SIG-M5 treated with dmso at 0.1 percent for 504 hours (cell line): ENCODE measurements around the gene ADO.

Source experiments
- DNase-seq: peaks from one replicate; lab custom pipeline; 2025; ENCODE audit not compliant: unreplicated experiment; lab: John Stamatoyannopoulos, UW

Gene ADO

GRCh38 chr10:62792261-62792660 lies 12.3 kb upstream of the ADO start:
- DNase-seq = no peak

- DNase-seq = no peak
Observed at GRCh38 chr10:62794306-62794705, 10.2 kb upstream of the ADO start.

- DNase-seq = no peak
Observed at GRCh38 chr10:62795100-62795499, 9.4 kb upstream of the ADO start.

GRCh38 chr10:62795762-62796161 lies 8.8 kb upstream of the ADO start:
- DNase-seq = no peak

GRCh38 chr10:62796896-62797295 lies 7.6 kb upstream of the ADO start:
- DNase-seq = no peak

- no peak for DNase-seq
Observed at GRCh38 chr10:62801871-62802270, 2.6 kb upstream of the ADO start.

GRCh38 chr10:62803724-62804355 lies 680 bp upstream of the ADO start:
- DNase-seq = peak; percentile 9

- DNase-seq = peak; percentile 47
Observed at GRCh38 chr10:62805231-62806099, 945 bp downstream of the ADO start.

- no peak for DNase-seq
Observed at GRCh38 chr10:62806251-62806650, 1.7 kb downstream of the ADO start.

- DNase-seq = no peak
Observed at GRCh38 chr10:62810156-62810902, 5.8 kb downstream of the ADO start.

GRCh38 chr10:62811159-62811875 lies 6.8 kb downstream of the ADO start:
- DNase-seq = no peak

- no peak for DNase-seq
Observed at GRCh38 chr10:62812672-62813439, 8.3 kb downstream of the ADO start.

GRCh38 chr10:62813453-62813852 lies 8.9 kb downstream of the ADO start:
- DNase-seq = no peak

GRCh38 chr10:62813981-62814380 lies 9.5 kb downstream of the ADO start:
- DNase-seq = no peak

GRCh38 chr10:62814756-62815380 lies 10.3 kb downstream of the ADO start:
- DNase-seq = no peak

- DNase-seq = no peak
Observed at GRCh38 chr10:62815381-62816075, 11.0 kb downstream of the ADO start.

GRCh38 chr10:62816076-62816330 lies 11.5 kb downstream of the ADO start:
- no peak for DNase-seq

- DNase-seq = peak; percentile 97
Observed at GRCh38 chr10:62816331-62817120, 12.0 kb downstream of the ADO start, which contains the start of gene EGR2. EGR2 (minus strand) TSS chr10:62816366; CDS start chr10:62816029, 337 bp downstream.
